Stimulated activated CD4-positive, alpha-beta T cell treated with anti-CD3 and anti-CD28 coated beads, TNF-alpha, amount 100 ng/mL, for 4 hours (primary cell): ENCODE data around the gene SLC9B2.
A peak's percentile ranks its signal among the peaks of the same experiment; 100 is the strongest.
"Not testable (repeated sequence)": the region's sequence is repeated elsewhere in the genome, so short reads cannot be mapped to it uniquely, and the experiment has no call there.

ENCODE experiments used
- DNase-seq, 3 experiments: peaks; one replicate each; pipeline ENCODE4 v3.0.0-alpha.2; 2020; ENCODE audit warnings: low read depth in 3 of 3

SLC9B2 gene

DNA sequence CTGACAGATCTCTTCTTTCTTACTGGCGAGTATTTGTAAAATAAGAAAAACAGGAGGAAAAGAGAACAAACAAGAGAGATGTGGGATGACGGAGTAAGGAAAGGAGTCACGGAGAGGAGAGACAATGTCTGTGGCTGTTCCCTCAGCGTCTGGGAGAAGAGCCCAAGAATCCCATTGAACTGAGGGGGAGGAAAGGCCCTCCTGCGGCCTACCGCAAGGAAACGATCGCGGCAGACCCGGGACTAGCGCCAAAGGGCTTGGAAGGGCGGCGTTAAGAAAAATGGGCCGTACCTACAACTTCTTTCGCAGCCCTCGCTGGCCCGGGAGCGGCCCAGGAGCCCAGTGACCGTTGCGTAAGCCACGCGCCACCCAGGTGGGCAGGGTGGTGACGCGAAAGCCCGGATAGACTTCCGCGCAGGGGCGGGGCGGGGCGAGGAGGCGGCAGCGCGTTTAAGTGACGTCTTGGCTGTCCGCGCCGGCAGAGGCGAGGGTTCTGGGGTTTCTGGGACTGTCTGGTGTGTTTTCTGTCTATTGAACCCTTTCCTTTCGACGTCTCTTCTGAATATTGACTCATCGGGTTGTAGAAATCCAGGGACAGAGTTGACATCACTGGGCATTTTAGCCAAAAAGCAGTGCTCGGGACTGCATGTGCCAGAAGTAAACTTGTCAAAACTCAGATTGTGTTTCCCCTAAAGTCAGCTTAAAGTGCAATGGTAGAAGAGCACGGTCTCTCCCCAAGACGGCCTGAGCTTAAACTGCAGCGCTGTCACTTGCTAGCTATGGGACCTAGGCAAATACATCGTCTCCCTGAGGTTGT lies 57.0 kb downstream of the SLC9B2 start, which contains the start of gene SLC9B1:
SLC9B1 (minus strand) TSS at position 398 of the 817 bp plus-strand sequence. CDS start 27,994 bp downstream, outside the sequence.
- DNase-seq: peak; percentile 88 to 89 (median 88)

DNA sequence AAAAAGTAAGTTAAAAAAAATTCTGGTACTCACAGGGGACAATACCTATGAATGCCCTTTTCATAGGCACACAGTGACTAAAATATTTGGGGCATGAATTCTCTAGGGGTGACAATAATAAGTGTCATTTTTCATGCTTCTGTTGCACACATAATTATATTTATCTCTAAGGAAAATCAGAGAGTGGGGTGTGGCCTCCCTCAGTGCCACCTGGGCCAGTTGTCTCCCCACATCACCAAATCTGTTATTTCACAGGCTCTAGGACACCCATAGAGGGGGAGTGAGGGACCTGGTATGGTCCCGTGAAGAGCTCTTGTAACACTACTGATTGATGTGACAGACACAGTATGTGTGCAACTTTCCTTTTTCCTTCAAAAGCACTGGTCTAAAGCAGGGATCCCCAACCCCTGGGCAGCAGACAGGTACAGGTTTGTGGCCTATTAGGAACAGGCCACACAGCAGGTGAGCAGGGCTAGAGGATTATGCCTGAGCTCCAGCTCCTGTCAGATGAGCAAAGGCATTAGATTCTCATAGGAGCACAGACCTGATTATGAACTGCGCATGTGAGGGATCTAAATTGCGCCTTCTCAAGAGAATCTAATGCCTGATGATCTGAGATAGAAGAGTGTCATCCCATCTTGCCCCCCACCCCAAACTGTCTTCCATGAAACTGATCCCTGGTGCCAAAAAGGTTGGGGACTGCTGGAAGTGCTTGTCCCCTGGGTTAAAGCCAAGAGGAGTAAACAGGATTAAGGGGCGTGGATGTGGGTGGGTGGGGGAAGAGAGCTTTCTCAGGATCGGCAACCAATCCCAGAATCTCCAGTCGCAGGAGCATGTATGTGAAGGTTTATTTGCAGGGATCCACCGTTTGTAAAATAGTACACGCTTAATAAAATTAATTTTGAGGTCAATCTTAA lies 57.9 kb downstream of the SLC9B2 start:
- DNase-seq: no peak

DNA sequence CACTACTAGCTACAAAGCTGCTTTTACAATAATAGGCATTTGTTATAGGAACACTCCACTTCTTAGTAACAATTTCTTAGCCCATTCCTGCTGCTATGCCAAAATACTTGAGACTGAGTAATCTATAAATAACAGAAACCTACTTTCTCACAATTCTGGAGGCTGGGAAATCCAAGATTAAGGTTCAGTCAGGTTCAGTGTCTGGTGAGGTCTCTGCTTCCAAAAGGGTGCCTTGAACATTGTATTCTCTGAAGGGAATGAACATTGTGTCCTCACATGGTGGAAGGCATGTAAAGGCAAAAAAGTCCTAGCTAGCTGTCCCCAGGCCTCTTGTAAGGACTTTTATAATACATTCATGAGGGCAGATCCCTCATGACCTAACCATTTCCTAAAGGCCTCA lies 64.0 kb downstream of the SLC9B2 start:
- DNase-seq: no peak

DNA sequence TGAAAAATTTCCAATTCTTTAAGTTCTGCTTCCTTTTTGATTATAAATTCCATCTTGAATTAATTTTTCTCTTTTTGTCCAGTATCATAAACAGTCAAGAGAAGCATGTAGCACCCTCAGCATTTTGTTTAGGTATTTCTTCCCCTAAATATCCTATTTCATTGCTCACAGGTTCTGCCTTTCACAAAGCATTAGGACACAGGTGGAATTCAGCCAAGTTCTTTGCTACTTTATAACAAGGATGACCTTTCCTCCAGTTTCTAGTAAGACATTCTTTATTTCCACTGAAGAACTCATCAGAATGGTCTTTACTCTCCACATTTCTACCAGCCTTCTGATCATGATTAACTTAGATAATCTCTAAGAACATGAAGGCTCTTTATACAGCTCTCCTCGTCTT lies 64.5 kb downstream of the SLC9B2 start:
- DNase-seq: no peak

DNA sequence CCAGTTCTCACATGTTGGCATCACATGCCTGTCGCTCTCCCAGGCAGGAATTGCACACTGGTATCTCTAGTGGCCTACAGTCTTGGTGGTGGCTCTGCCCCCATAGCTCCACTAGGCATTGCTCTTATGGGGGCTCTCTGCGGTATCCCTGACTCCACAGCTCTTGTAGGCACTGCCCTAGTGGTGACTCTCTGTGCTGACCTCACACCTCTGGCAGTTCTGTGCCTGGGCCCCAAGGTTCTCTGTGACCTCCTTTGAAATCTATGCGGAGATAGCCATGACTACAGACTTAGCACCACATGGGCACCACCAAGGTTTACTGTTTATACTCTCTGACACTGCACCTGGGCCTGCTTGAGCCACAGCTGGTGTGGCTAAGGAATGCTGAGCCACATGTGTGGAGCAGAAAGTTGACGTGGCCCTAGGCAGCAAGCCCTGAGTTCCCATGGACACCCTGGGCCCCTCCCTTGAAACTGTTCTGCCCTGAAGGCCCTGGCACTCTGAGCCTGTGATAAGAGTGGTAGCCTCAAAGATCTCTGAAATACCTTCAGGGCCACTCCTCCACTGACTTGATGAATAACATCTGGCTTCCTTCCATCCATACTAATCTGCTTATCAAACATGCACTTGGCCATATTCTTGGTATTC lies 65.1 kb downstream of the SLC9B2 start:
- no peak for DNase-seq

DNA sequence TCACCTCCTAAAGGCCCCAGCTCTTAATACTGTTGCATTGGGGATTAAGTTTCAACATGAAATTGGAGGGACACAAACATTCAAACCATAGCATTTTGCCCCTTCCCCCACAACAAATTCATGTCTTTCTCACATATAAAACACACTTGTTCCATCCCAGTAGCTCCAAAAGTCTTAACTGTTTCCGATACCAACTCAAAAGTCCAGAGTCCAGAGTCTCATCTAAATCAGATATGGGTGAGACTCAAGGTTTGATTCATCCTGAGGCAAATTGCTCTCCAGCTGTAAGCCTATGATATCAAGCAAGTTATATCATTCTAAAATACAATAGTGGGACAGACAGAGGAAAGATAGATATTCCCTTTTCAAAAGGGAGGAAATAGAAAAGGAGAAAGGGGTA lies 65.8 kb downstream of the SLC9B2 start:
- no peak for DNase-seq

DNA sequence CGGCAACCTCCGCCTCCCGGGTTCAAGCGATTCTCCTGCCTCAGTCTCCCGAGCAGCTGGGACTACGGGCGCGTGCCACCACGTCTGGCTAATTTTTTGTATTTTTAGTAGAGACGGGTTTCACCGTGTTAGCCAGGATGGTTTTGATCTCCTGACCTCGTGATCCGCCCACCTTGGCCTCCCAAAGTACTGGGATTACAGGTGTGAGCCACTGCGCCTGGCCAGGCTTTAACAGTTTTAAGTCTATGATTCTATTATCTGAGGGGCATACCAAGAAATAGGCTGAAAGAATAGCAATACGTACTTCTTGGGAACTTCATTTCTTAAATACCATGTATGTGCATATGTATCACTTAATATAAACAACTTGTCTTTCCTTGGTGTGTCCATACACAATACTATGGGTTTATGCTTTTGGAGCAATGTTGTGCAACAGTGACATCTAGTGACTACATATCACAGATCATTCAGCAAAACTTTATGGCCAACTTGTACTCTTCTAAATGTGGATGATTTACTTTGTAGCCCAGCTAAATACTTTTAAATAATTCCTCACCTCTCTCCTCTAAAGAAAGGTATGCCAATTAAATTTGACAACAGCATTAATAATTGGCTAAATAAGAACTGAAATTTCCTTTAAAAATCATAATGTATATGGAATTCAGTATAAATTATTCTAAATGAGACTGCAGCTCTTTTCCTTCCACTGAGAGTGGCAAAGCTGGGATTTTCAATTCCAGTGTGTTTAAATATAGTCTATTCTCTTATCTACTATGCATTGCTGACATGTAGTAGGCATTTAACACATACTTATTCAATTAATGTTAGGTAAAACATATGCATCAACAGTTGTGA lies 67.5 kb downstream of the SLC9B2 start:
- DNase-seq: no peak

DNA sequence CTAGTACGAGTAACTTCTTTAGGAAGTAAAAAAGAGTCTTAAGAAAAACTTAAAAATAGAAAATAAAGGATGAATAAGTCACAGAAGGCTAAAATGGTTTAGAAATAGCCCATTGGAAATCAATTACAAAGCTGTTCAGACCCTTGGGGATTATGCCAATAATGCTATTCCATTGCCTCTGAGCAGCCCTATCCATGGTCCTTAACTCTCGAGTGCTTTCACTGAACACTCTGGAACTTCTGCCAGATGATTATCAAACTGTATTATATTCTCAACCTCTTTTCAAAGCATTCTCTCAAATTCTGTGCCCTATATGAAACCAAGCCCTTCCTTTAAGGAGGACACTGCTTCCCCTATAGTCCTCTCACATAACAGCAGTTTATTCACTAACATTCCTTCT lies 74.0 kb downstream of the SLC9B2 start:
- no peak for DNase-seq

DNA sequence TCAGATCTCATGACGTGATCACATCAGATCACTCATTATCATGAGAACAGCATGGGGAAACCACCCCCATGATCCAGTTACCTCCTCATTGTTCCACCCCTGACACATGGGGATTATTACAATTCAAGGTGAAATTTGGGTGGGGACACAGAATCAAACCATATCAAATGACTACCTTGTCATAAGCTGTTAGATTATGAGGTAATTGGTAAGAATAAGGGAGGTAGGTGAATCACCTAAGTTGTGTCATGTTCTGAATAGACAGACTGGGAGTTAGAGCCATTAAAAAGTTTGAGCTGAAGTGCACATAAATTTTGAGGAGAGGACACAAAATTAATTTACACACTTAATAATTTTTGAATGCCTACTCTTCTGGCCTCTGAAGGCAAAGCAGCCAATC lies 81.8 kb downstream of the SLC9B2 start:
- DNase-seq: no peak

DNA sequence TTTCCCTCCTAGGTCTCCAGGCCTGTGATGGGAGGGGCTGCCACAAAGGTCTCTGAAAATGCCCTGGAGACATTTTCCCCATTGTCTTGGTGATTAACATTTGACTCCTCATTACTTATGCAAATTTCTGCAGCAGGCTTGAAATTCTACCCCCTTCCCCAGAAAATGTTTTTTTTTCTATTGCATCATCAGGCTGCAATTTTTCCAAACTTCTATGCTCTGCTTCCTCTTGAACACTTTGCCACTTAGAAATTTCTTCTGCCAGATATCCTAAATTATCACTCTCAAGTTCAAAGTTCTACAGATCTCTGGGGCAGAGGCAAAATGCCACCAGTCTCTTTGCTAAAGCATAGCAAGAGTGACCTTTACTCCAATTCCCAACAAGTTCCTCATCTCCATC lies 82.6 kb downstream of the SLC9B2 start:
- not testable (repeated sequence) for DNase-seq

DNA sequence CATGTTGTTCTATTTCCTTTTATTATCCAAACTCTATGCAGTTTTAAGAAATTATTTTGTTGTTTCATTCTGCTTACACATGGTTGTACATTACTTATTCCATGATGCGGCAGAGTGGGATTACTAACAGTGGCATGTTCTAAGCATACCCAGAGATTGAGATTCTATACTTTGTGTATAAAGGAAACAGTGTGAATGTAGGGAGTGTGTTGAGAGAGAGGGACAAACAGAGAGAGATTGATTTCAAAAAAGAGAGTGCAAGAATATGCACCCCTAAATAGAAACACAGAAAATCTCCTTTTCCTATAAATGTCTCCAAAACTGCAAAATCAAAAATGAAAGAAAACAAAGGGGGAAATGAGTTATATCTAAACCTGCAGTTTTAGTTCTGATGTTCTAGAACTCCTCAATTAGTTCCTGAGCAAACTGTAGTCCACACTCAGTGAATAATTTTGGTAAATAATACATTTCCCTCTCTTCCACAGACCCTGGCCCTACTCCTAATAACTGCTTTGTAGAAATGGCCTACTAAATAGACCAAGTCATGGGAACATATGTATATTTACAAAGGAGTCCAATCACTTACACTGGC lies 88.0 kb downstream of the SLC9B2 start:
- no peak for DNase-seq

DNA sequence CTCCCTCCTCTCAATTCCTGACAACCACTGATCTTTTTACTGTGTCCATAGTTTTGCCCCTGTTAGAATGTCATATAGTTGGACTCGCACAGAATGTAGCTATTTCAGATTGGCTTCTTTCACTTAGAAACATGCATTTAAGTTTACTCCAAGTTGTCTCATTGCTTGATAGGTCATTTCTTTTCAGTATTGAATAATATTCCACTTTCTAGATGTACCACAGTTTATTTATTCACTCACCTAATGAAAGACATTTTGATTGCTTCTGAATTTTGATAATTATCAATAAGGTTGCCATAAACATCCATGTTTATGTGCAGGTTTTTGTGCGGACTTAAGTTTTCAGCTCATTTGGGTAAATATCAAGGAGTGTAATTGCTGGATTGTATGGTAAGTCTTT lies 95.6 kb downstream of the SLC9B2 start:
- no peak for DNase-seq
